NOMO-1 treated with dmso at 0.1 percent for 144 hours (cell line): ENCODE results near the gene GFPT2.
"Not testable (repeated sequence)": the region's sequence is repeated elsewhere in the genome, so short reads cannot be mapped to it uniquely, and the experiment has no call there.

Experiments
- DNase-seq: peaks from one replicate; lab custom pipeline; 2025; ENCODE audit not compliant: unreplicated experiment; lab: John Stamatoyannopoulos, UW

GFPT2 gene

DNA sequence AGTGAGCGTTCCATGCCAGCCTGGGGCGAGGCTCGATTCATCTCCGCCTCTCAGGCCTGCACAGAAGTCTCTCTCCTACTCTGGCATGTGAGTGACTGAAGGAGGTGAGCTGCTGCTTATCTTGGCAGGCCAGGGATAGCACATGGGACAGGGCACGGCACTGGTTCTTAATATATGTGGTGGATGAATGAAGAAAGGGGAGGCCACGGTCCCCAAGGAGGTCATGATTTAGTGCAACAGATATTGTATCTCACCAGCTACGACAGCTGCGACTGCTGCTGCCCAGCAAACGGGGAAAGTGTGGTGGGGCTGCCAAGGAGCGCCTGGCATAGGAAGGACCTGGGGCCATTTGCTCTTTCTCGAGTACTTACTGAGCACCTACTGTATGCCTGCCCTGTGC, 41.9 kb downstream of the GFPT2 start:
- no peak for DNase-seq

DNA sequence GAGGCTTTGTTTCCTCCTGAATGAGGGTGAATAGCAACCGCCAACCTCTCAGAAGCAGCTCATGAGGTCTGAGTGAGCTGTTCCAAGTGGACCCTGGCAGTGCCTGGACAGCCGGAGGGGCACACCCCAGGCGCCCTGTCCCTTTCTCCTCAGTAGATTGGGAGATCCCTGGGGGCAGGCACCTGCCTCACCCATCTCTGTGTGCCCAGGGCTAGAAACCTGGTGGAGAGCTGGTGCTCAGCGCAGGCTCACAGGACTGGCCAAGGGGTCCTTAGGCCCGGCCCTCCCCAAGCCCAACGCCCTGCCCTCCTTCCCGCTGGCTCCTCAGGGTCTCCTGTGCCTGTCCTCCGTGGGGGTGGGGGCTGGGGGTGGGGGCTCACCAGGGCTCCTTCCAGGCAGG, 46.3 kb downstream of the GFPT2 start:
- DNase-seq = no peak

DNA sequence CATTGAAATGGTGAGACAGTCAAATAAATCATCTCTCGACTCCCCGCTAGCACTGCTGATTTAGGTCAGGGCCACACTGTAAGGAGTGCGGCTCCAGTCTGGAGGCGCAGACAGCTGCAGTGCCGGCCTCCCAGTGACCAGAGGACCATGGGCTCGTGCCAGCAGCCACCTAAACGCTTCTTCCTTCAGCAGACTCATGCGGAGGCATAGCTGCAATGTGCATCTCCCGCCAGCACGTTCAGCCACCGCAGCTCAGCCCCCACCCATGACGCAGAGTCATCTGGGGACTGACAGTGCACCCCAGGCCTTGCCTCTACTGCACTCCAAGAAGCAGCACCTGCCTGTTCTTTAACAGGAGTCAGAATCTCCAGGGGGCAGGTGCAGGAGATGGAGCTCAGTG, 47.7 kb downstream of the GFPT2 start:
- DNase-seq = no peak

DNA sequence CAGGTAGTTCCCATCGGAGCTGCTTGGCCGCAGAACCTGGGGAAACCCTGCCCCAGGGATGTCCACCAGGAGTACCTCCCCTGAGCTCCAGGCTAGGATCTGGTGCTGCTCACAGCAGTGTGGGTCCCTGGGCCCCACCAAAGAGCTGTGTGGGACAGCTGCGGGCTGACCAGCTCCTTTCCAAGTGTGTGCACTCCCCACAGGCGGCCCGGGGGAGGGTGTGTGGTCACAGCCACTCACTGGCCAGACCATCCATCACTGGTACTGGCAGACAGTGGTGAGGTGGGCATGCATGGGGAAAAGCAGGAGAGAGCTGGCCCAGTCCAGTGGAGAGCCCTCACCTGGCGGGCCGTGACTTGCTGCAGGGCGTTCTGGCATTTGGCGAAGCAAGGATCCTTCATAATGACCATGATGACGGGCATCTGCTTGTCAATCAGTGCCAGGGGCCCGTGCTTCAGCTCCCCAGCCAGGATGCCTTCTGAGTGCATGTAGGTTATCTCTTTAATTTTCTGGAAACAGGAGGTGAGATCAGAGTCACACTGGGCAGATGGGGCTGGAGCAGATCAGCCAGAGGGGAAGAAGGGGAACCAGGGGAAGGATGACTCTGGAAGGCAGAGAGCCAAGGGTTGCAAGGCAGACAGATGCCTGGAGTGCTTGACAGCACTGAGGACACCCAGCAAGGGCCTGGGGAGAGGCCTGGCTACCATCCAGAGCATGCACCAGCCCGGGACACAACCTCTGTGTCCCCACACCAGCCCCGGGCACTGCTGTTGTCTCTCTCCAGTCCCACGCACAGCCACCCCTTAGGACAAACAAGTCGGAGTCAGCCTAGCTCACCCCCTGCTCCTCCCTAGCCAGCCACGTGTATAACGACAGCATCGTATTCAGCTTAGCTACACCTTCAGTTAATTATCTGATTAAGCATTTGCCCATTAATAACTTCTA, 48.4 kb downstream of the GFPT2 start:
- DNase-seq = no peak

GRCh38 chr5:180304016-180304292, 49.2 kb downstream of the GFPT2 start:
- DNase-seq = no peak

DNA sequence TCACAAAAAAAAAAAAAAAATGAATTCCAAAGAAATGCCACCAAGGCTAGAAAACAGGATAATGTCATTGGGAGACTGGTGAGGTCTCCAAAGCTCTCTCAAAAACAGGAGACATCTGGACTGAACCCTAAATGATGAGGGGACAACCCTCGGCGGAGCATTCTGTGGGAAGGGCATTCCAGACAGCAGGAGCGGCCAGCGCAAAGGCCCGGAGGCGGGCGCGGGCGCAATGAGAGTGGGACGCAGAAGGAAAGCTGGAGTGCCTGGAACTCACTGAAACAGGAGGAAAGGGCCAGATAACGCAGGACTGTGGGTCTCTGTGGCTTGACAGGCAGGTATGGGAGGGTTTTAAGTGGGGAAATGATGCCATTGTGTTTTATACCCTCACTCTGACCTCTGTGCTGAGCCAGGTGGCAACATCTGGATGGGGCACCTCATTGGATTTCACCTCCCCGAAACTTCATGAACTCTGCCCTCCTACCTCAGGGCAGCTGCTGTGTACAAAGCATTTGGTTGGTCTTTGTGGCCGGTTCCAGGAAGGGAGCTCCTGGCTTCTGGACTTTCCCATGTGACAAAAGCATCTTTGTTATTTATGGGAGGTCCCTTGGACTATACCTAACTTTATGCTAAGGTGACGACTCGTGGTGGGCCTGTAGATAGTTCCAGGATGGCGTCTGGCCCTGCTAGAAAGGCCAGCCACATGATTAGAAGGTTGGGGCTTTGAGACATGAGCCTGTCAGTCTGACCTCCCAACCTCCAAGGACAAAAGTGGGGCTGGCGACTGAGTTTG, 49.7 kb downstream of the GFPT2 start:
- DNase-seq = no peak

GRCh38 chr5:180302256-180302655, 50.9 kb downstream of the GFPT2 start:
- no peak for DNase-seq

GRCh38 chr5:180301253-180301652, 51.9 kb downstream of the GFPT2 start:
- DNase-seq = no peak

GRCh38 chr5:180299526-180299925, 53.6 kb downstream of the GFPT2 start:
- no peak for DNase-seq

- not testable (repeated sequence) for DNase-seq
These were observed 54.1 kb downstream of the GFPT2 start for GRCh38 chr5:180299014-180299413.

GRCh38 chr5:180297587-180298282, 55.4 kb downstream of the GFPT2 start:
- DNase-seq = no peak

DNA sequence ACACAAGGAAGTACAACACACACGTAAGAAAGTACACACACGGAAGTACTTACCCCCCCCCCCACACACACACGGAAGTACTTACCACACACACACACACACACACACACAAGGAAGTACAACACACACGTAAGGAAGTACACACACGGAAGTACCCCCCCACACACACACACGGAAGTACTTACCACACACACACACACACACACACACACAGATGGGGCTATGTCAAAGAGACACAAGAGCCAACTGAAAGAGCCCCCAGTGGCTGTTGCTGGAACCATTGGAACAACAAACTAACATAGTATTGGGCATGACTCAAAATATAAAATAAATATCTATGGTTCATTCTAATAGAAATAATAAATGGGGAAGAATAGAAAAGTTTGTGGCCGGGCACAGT, 56.4 kb downstream of the GFPT2 start:
- DNase-seq = no peak

DNA sequence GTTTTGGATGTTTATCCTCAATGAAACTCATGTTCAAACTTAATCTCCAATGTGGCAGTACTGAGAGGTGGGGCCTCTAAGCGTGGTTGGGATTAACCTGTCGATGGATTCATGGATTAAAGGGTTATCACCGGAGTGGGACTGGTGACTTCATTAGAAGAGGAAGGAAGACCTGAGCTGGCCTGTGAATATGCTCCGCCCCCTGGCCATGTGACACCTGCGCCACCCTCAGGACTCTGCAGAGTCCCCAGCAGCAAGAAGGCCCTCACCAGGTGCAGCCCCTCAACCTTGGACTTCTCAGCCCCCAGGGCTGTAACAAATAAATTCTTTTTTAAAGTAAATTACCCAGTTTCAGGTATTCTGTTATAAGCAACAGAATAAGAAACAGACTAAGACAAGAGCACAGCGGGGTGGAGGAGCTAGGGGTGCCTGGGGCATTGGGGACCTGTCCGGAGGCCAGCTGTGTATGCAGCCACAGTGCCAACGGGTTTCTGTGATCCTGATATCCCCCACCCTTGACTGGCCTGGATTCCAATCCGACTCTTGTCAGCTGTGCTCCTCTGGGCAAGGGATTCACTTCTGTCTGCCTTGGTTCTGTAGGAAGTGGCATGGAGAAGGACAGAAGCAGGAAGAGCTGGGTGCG, 58.1 kb downstream of the GFPT2 start:
- no peak for DNase-seq

- DNase-seq = no peak
These were observed 58.7 kb downstream of the GFPT2 start for GRCh38 chr5:180294411-180294810.

GRCh38 chr5:180291943-180292831, 60.9 kb downstream of the GFPT2 start, which contains the start of gene MAPK9:
Gene MAPK9, minus strand, starts transcription at chr5:180292083. Its CDS starts 11,522 bp downstream, at chr5:180280561.
- DNase-seq = peak; percentile 66

- DNase-seq = no peak
These were observed 61.7 kb downstream of the GFPT2 start for GRCh38 chr5:180291234-180291940.

DNA sequence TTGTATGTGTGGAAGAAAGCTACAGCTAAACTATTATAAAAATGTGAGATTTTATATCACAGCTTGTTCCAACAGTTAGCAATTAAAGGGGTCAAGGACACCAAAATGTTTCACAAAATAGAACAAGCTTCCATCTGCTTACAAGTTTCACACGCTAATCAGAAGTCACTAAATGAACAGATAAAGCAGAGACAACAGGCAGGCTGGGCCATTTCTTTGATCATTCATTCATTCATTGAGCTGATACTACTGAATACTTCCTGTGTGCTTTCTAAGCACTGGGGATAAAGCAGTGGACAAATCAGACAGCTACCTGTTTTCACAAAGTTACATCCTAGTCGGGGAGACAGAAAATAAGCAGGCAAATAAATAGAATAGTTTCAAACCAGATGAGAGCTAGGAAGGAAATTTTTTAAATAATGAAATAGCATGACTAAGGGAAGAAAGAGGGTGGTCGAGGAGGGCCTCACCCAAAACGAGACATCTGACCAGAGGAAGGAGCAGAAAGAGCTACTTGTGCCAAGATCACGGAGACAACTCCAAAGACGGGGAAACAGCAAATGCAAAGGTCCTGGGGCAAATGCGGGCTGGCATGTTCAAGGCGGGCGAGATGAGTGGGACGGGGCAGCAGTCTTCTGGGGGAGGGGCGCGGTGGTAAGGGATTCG, 62.4 kb downstream of the GFPT2 start:
- no peak for DNase-seq

- DNase-seq = no peak
These were observed 63.2 kb downstream of the GFPT2 start for GRCh38 chr5:180289966-180290365.

- no peak for DNase-seq
These were observed 63.7 kb downstream of the GFPT2 start for GRCh38 chr5:180289433-180289832.
